NCI-H460 (cell line): ENCODE results near the gene CDKN2AIP. TPM values are rescaled to one million over a fixed set of nuclear protein-coding genes. Genes with fewer than 3 reads are reported as not detected.

Source experiments
- DNase-seq: peaks from one replicate; pipeline ENCODE4 v3.0.0-alpha.2; 2016; ENCODE audit warnings: low read depth; ENCODE audit errors: extremely low read depth
- total RNA-seq: library from RNA; depleted of rRNA; stranded (reverse); fragments of >200 nt; shearing (Covaris generic); gene quantifications from 2 replicates; pipeline ENCODE4 v1.2.3, GENCODE V29; 2014; rRNA removed

CDKN2AIP gene
- total RNA-seq, 1 experiment from 2014 or later, result 11.5 TPM

GRCh38 chr4:183492791-183493222 lies 48.4 kb downstream of the CDKN2AIP start:
- no peak for DNase-seq

GRCh38 chr4:183493246-183493645 lies 48.8 kb downstream of the CDKN2AIP start:
- DNase-seq, result no peak

- no peak for DNase-seq
These were observed 50.7 kb downstream of the CDKN2AIP start for GRCh38 chr4:183495184-183495583.

Other genes starting within 250 kb of the CDKN2AIP start
- gene CLDN22, start 124.4 kb upstream of the CDKN2AIP start, total RNA-seq, result not detected in 2 replicates
- not detected in 2 replicates for gene CLDN24, start 122.2 kb upstream of the CDKN2AIP start, total RNA-seq
- gene ING2, start 60.4 kb downstream of the CDKN2AIP start, total RNA-seq, result 12.8 and 13.0 TPM in 2 replicates
- 46.1 and 49.5 TPM in 2 replicates for gene RWDD4, start 214.5 kb downstream of the CDKN2AIP start, total RNA-seq
- gene TRAPPC11, start 214.7 kb downstream of the CDKN2AIP start, total RNA-seq, result 37.7 and 41.1 TPM in 2 replicates